Glutamatergic neuron (in vitro differentiated cells): ENCODE results near the gene HNRNPC. TPM values are rescaled to one million over a fixed set of nuclear protein-coding genes. Genes with fewer than 3 reads are reported as not detected.

Experiments
- DNase-seq: peaks from one replicate; pipeline ENCODE4 v3.0.0; 2022
- H3K27ac Mint-ChIP-seq: one replicate; pipeline ENCODE4 v1.8.0; 2020; ENCODE audit warnings: mild to moderate bottlenecking, mixed read lengths, inconsistent platforms; ENCODE audit not compliant: unreplicated experiment
- H3K27me3 Mint-ChIP-seq: one replicate; pipeline ENCODE4 v1.8.0; 2020; ENCODE audit warnings: mild to moderate bottlenecking, moderate library complexity, mixed read lengths, inconsistent platforms; ENCODE audit not compliant: unreplicated experiment
- H3K36me3 Mint-ChIP-seq: one replicate; pipeline ENCODE4 v1.8.0; 2020; ENCODE audit warnings: mild to moderate bottlenecking, mixed read lengths, inconsistent platforms; ENCODE audit not compliant: unreplicated experiment
- H3K4me1 Mint-ChIP-seq: one replicate; pipeline ENCODE4 v1.8.0; 2020; ENCODE audit warnings: mild to moderate bottlenecking, low read depth, mixed read lengths, inconsistent platforms; ENCODE audit not compliant: unreplicated experiment
- H3K4me3 Mint-ChIP-seq: one replicate; pipeline ENCODE4 v1.8.0; 2020; ENCODE audit warnings: mild to moderate bottlenecking, mixed read lengths, inconsistent platforms; ENCODE audit not compliant: unreplicated experiment
- H3K9me3 Mint-ChIP-seq: one replicate; pipeline ENCODE4 v1.8.0; 2020; ENCODE audit warnings: mild to moderate bottlenecking, moderate library complexity, mixed read lengths, inconsistent platforms; ENCODE audit not compliant: unreplicated experiment
- total RNA-seq: library from RNA; stranded (reverse); fragmentation: NEBNext Ultra II Directional; extraction: Animal tissue kit (Norgen Biotek cat#: 25700); gene quantifications from one replicate; pipeline ENCODE4 v1.2.1, GENCODE V29; 2021; ENCODE audit not compliant: unreplicated experiment
- TF ChIP-seq, protein P1 (sequence below): fragments of 200-600 bp; sonication (generic); IDR thresholded peaks from one replicate; pipeline ENCODE4 v1.5.0; 2021; ENCODE audit not compliant: partially characterized antibody, unreplicated experiment

Gene HNRNPC
- total RNA-seq, 1 donor from 2014 or later: 514 TPM

DNA sequence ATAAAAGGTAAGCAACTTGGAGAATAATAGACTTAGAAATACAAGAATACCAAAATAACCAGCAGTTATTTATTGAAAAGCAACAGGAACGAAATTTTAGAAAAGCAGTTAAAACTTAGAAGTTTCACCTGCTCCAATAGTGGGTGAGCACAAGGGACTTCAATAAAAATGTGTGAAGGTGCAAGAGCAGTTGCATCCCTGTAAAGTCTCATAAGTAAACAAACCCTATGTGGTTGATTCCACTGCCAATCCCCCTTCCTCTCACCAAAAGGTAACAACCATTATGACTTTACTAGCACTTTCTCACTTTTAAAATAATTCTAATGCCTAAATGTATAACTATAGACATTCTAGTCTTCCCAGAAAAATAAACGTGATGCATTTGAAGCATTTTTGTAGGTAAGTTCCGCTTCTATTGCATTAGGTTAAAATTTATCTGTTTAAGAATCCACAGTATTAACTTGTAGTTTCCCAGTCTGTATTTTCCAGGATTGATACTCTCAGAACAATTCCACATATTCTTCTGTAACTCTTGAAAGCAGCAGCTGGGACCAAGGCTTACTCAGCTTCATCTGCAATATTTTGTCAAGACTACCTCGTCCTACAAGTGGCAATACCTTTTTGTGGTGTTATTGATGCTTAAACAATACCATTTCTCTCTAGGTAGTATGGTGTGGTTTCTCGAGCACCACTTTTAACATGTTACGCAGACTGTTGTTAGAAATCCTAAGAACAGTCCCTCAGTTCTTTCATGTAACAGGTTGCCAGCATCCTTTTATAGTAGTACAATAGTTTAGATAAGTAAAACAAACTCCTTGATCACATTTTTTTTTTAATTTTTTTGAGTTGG, 32.1 kb downstream of the HNRNPC start:
- no peak for DNase-seq
- no peak overlapping the region for H3K4me3 Mint-ChIP-seq
- no peaks in the 10 kb centered on the region for H3K9me3 Mint-ChIP-seq
- H3K27me3 Mint-ChIP-seq: peaks cover 6% of the 10 kb centered on the region
- TF ChIP-seq, protein P1, sequence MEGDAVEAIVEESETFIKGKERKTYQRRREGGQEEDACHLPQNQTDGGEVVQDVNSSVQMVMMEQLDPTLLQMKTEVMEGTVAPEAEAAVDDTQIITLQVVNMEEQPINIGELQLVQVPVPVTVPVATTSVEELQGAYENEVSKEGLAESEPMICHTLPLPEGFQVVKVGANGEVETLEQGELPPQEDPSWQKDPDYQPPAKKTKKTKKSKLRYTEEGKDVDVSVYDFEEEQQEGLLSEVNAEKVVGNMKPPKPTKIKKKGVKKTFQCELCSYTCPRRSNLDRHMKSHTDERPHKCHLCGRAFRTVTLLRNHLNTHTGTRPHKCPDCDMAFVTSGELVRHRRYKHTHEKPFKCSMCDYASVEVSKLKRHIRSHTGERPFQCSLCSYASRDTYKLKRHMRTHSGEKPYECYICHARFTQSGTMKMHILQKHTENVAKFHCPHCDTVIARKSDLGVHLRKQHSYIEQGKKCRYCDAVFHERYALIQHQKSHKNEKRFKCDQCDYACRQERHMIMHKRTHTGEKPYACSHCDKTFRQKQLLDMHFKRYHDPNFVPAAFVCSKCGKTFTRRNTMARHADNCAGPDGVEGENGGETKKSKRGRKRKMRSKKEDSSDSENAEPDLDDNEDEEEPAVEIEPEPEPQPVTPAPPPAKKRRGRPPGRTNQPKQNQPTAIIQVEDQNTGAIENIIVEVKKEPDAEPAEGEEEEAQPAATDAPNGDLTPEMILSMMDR: no peak
- H3K36me3 Mint-ChIP-seq: no peaks in the 10 kb centered on the region
- peaks cover 19% of the 10 kb centered on the region for H3K4me1 Mint-ChIP-seq
- H3K27ac Mint-ChIP-seq: no peak overlapping the region

DNA sequence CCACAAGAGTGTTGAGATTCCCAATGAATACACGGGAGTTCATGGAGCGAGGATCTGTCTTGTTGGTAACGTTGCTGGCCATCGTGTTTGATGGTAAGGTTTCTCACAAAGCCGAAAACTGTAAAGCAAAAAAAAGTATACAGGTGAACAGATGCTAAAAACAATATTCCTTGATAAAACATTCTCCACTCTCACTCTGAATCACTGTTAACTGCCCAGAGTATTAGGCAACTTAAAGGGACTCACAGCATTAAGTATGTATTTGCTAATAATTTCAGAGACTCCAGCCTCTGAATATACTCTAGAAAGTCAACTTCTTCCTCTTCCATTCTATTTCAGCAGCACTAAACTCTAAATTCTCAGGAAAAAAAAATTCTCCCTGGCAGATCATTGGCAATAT, 35.1 kb downstream of the HNRNPC start:
- Mint-ChIP-seq H3K9me3 (peaks cover 2% of the 10 kb centered on the region), H3K4me3 (no peak overlapping the region), H3K36me3 (no peaks in the 10 kb centered on the region), H3K4me1 (peaks cover 22% of the 10 kb centered on the region), H3K27ac (no peak overlapping the region), H3K27me3 (peaks cover 5% of the 10 kb centered on the region)
- TF ChIP-seq, protein P1: no peak
- no peak for DNase-seq

DNA sequence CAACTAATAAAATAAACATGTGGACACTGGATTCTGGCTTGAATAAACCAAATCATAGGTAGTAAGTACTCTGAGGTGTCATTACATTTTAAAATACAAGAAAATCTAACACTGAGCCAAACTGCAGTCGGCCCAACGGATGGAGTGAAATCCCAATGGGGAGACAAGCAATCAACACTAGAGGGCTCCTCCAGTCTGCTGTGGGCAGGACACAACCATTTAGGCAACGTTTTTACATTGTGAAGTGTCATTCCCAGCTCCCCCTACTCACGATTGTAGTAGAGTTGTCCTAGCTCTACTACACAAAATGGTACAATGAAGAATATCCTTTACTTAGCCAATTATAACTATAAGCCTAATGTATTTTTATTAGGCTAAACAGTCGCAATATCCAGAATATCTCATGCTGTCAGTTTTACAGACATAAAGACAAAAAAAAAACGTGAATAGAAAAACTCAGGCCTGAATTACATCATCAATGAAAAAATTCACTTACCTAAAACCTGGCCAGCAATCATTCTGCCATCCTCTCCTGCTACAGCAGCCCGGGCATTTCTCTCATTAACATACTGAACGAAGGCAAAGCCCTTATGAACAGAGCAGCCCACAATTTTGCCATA, 35.7 kb downstream of the HNRNPC start:
- H3K36me3 Mint-ChIP-seq: no peaks in the 10 kb centered on the region
- H3K4me1 Mint-ChIP-seq: peaks cover 22% of the 10 kb centered on the region
- TF ChIP-seq, protein P1: no peak
- H3K27me3 Mint-ChIP-seq: peaks cover 3% of the 10 kb centered on the region
- peak; percentile 37 for DNase-seq
- H3K9me3 Mint-ChIP-seq: peaks cover 2% of the 10 kb centered on the region
- H3K27ac Mint-ChIP-seq: peak overlapping the region; percentile 35
- H3K4me3 Mint-ChIP-seq: no peak overlapping the region

DNA sequence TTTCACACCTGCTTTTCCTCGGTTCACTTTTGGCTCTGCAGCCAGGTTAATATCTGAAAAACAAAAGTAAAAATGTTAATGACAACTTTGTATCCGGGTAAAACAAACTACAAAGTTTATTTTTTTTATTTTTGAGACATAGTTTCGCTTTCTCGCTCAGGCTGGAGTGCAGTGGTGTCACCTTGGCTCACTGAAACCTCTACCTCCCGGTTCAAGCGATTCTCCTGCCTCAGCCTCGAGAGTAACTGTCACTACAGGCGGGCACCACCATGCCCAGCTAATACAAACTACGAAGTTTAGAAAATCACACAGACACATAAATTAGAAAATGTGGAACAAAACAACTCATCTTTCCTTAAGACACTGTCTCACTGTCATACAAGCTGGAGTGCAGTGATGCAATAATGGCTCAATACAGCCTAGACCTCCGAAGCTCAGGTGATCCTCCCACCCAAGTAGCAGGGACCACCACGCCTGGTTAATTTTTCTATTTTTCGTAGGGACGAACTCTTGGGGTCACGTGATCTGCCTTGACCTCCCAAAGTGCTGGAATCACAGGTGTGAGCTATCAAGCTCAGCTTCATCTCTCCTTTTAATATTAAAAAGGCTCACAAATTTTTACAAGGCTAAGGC, 38.1 kb downstream of the HNRNPC start:
- DNase-seq: no peak
- Mint-ChIP-seq H3K27ac (peak overlapping the region; percentile 79), H3K36me3 (no peaks in the 10 kb centered on the region), H3K4me1 (peaks cover 27% of the 10 kb centered on the region), H3K27me3 (peaks cover 4% of the 10 kb centered on the region), H3K9me3 (peaks cover 2% of the 10 kb centered on the region), H3K4me3 (no peak overlapping the region)
- TF ChIP-seq, protein P1: no peak
